Dermis blood vessel endothelial cell (primary cell): ENCODE results near the gene DCDC1. TPM values are rescaled to one million over a fixed set of nuclear protein-coding genes. Genes with fewer than 3 reads are reported as not detected.

Experiments used
- DNase-seq: peaks from one replicate; pipeline ENCODE4 v3.0.0; 2010
- total RNA-seq: library from RNA; depleted of rRNA; stranded (reverse); fragments of >200 nt; gene quantifications from 2 replicates; pipeline ENCODE4 v1.2.3, GENCODE V29; 2014

The DCDC1 gene
- total RNA-seq, 1 donor from 2014 or later = 0.17 TPM

GRCh38 chr11:30908272-30908671 is 461.3 kb downstream of the DCDC1 start:
- DNase-seq = no peak

DNA sequence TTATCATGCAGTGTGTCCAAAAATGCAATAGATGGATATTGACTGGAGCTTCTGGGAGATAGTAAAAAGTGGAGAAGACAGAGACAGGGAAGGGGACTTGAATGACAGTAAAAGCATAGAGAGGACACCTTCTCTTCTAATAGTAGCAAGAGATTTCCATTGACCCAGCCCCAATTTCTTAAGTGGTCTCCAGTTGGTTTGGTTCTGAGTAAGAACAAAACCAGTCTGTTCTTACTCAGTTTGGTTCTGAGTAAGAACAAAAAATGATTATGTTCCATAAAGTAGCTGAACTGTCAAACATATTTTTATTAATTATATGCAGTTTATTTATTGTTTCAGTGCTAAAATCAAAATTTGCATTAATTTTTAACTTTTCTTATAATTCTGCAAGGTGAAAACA is 466.6 kb downstream of the DCDC1 start:
- no peak for DNase-seq

DNA sequence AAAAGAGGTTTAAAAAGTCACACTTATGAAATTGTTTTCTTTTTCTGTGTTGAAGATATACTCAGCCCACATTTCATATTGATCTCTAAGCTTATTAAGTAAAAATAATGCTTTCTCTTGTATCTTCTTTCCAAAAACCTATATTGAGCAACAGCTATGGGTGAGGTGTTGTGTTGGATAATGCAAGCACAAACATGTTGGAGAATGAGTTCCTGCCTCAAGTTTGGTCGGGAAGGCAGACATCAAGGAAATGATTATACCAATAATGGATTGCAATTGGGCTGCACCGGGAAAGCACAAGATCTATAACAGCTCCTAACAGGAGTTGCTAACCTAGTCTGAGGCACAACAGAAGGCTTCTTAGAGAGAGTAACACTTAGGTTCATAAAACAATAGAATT is 474.5 kb downstream of the DCDC1 start:
- no peak for DNase-seq

- DNase-seq = no peak
Measured at GRCh38 chr11:30893318-30893717, 476.2 kb downstream of the DCDC1 start.

- no peak for DNase-seq
Measured at GRCh38 chr11:30889143-30889794, 480.3 kb downstream of the DCDC1 start.

GRCh38 chr11:30879322-30880005 is 490.1 kb downstream of the DCDC1 start:
- DNase-seq = peak; percentile 78

DNA sequence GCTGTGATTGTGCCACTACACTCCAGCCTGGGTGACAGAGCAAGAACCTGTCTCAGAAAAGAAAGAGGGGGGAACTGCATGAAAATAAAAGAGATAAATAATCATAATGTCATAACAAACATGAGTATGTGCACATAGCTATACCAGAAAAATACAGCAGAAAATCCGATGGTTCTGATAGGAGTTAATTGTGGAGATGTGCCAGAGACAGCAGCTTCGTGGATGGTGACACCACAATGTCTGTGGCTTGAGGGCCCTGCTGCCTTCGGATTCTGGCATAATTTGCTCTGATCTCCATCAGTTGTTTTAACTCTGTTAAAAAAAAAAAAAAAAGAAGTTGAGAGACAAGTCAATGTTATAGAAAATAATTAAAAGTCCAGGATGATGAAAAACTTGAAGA is 491.1 kb downstream of the DCDC1 start:
- DNase-seq = no peak

DNA sequence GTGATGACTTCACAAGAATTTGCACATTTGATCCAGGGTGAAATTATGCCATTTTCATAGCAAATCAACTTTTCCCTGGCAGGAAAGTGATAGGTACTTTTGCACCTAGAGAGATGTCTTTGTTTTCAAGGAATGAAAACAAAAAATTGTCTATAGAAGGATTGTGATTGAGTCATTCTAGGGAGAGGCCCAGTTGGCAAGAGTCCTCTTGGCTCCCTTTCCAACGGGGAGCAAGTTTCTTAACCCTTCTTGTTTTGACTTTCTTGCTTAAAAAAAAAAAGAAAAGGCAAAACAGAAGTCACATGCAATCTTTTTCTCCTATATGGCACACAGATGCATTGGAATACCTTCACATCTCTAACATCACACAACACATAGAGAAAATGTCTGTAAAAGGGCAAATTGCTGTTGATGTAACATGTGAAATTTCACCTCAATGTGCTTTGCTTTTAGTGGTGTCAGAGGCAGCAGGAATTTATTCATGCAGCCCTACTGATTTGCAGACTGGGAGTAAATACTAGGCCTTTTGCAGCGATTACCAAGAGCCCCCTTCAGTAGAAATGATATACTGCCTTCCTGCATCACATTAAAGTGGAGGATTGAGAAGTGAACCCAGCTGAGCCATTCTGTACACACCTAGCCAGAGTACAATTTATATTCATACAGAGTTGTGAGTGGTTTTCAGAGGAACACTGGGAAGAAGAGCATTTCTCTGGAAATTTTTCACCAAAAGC is 492.7 kb downstream of the DCDC1 start:
- peak; percentile 2 for DNase-seq

DNA sequence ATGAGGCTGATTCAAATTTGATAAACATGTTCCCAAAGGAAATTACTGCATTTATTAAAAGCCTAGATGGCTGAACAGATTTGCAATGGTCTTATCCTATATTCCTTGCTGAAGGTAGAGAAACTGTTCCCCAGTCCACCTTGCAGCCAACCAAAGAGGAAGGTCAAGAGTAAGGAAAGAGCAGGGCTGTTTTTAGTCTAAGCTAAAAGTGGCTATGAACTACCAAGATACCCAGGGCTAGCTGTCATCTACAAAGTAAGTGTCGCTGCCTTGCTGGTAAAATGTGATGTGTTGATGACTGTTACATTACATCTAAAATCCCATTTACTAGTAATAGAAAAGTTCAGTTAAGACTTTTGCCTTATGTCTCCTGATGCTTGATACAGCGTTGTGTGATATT is 493.3 kb downstream of the DCDC1 start:
- no peak for DNase-seq

DNA sequence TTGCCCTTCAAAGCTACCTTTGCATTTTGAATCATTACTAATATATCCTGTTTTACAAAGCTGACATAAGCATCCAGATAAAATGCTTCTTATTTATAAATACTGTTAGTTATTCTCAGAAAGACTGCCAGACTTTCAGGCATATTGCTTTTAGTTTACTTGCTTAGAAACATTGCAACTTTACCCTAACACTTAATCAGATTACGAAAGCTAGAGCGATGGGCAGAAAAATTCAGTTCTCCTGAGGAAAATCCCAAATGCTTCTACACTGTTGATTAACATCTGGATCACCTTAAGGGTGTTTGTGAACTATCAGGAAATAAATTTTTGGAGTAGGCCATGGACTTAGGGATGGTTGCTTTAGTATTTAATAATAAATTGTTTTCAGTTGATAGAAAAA is 493.7 kb downstream of the DCDC1 start:
- no peak for DNase-seq

- no peak for DNase-seq
Measured at GRCh38 chr11:30873924-30874610, 495.5 kb downstream of the DCDC1 start.

- DNase-seq = no peak
Measured at GRCh38 chr11:30868626-30869081, 500.9 kb downstream of the DCDC1 start.

GRCh38 chr11:30863209-30863608 is 506.3 kb downstream of the DCDC1 start:
- no peak for DNase-seq

DNA sequence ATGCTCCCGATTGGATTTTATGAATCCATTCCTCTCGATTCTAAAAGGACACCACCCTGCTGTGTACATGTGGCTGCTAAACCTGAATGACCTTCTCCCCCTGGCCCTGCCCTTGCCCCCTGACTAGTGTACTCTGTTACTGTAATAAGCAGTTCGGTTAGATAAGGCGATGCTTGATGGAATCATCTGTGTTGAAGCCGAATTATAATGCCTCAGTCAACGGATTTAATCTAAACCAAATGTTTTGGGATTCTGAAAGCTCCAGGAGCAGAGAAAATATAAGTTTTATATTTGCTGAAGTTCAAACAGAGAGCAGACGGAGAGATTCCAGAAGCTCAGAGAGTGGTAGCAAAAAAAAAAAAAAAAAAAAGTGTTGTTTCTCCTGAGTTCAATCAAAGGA is 508.0 kb downstream of the DCDC1 start:
- no peak for DNase-seq

GRCh38 chr11:30861064-30861463 is 508.5 kb downstream of the DCDC1 start:
- no peak for DNase-seq

- DNase-seq = no peak
Measured at GRCh38 chr11:30860146-30860545, 509.4 kb downstream of the DCDC1 start.

GRCh38 chr11:30859669-30860068 is 509.9 kb downstream of the DCDC1 start:
- DNase-seq = no peak

- DNase-seq = peak; percentile 24
Measured at GRCh38 chr11:30855383-30856006, 514.0 kb downstream of the DCDC1 start.

DNA sequence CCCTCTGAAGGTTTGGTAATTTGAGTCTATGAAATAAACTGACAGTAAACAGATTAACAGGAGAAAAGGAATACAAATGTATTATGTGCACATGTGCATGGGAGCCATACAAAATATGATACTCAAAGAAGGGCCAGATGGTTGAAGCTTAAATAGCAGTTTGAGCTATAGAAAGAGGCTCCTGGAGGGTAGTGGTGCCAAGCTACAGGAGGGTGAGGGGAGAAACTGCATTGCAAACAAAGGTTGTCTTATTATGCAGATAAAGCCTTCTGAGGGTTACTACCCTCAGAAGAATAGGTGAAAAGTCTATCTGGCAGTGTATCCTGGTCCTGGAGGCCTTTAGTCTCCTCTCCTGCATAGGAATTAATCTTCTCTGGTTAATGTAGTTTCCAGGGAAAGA is 516.1 kb downstream of the DCDC1 start:
- DNase-seq = no peak

- DNase-seq = no peak
Measured at GRCh38 chr11:30852645-30853044, 516.9 kb downstream of the DCDC1 start.

GRCh38 chr11:30852091-30852490 is 517.4 kb downstream of the DCDC1 start:
- DNase-seq = no peak

- DNase-seq = no peak
Measured at GRCh38 chr11:30837252-30837651, 532.3 kb downstream of the DCDC1 start.

DNA sequence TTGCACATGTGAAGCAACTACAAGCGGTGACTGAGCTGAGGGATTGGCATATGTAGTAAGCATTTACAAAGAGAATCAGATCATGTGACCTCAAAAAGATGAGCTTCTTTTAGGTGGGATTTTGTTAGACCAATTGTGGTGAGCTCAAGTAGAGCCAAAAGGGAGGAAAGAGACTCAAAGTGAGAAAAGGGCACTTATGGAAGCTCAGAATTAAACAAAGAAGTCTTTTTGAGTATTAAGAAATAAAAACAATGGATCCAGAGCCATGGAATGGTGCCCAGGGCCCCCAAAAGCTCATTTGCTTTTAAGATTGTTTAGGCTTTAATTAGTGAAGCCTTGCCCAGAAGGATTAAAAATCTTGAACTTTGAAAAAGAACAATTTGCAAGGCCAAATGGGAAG is 536.7 kb downstream of the DCDC1 start:
- no peak for DNase-seq
